ENCODE data around the gene CARD9.

DNA sequence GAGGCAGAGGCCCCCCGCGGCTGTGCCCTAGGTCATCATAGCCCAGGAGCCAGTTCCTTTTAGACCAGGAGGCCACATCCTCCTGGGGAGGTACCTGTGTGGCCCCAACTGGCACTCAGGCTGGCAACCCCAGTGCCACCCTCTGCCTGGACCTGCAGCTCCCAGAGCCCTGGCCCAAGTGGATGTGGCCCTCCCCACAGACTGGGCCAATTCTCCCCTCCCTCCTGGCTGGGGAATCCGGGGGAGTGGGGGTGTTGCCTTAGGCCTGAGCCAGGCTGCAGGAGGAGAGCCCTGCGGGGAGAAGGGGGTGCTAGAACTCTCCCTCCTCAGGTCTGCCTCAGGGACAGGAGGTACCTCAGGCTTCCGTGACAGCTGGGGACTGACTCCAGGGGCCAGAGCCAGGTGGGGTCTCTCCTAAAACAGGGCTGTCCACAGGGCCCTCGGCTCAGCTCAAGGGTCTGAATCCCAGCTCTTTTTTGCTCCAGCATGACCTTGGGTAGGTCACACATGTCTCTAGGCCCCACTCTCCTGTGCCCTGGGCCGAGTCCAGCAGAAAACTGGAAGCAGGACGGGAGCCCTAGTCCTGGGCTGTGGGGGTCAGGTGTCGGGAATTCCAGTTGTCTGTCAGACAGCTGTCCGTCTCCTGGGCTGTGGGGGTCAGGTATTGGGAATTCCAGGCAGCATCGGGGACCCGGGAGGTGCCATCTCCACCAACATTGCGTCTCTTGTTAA lies 19.5 kb downstream of the CARD9 start:
- no peak for TF ChIP-seq ELF4 (IDR thresholded peaks at IDR 0.05)
- no peak for TF ChIP-seq L3MBTL2 (conservative IDR thresholded peaks at IDR 0.05)
- TF ChIP-seq SP1 (IDR thresholded peaks at IDR 0.05) = no peak
- TF ChIP-seq BHLHE40 (IDR thresholded peaks at IDR 0.05; ENCODE audit: borderline replicate concordance) = no peak
- TF ChIP-seq NFRKB (IDR thresholded peaks at IDR 0.05) = no peak
- TF ChIP-seq SUZ12 (IDR thresholded peaks at IDR 0.05) = no peak
- TF ChIP-seq FOXM1 (IDR thresholded peaks at IDR 0.05; ENCODE audit: borderline replicate concordance) = no peak
- TF ChIP-seq ARNT (IDR thresholded peaks at IDR 0.05) = no peak
- no peak for TF ChIP-seq FOXK2 (IDR thresholded peaks at IDR 0.05)

Measured in HEK293T (cell line).